Neural progenitor cell (in vitro differentiated cells): ENCODE measurements around the gene TSGA10IP.

ENCODE experiments used
- EZH2 ChIP-seq: fragments of 200-600 bp; sonication (generic); IDR thresholded peaks from 2 replicates; pipeline ENCODE4 v1.6.1; 2017; ENCODE audit warnings: antibody characterized with exemption, mild to moderate bottlenecking, moderate library complexity
- EZH2phosphoT487 ChIP-seq: fragments of 200-600 bp; sonication (generic); IDR thresholded peaks from 2 replicates; pipeline ENCODE4 v1.6.1; 2017; ENCODE audit warnings: antibody characterized with exemption
- TF ChIP-seq, protein P1 (sequence below): fragments of 200-600 bp; sonication (generic); IDR thresholded peaks from 2 replicates; pipeline ENCODE4 v1.5.1; 2017; ENCODE audit warnings: antibody characterized with exemption, mild to moderate bottlenecking

- no peak for TF ChIP-seq EZH2
- TF ChIP-seq, protein P1, sequence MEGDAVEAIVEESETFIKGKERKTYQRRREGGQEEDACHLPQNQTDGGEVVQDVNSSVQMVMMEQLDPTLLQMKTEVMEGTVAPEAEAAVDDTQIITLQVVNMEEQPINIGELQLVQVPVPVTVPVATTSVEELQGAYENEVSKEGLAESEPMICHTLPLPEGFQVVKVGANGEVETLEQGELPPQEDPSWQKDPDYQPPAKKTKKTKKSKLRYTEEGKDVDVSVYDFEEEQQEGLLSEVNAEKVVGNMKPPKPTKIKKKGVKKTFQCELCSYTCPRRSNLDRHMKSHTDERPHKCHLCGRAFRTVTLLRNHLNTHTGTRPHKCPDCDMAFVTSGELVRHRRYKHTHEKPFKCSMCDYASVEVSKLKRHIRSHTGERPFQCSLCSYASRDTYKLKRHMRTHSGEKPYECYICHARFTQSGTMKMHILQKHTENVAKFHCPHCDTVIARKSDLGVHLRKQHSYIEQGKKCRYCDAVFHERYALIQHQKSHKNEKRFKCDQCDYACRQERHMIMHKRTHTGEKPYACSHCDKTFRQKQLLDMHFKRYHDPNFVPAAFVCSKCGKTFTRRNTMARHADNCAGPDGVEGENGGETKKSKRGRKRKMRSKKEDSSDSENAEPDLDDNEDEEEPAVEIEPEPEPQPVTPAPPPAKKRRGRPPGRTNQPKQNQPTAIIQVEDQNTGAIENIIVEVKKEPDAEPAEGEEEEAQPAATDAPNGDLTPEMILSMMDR, result no peak
- TF ChIP-seq EZH2phosphoT487, result no peak
These were observed 61.6 kb downstream of the TSGA10IP start for GRCh38 chr11:66006891-66007176.
